Measurements from ENCODE around the gene PSMD9. TPM values are rescaled to one million over a fixed set of nuclear protein-coding genes. Genes with fewer than 3 reads are reported as not detected.

Gene PSMD9
- total and polyA plus RNA-seq, 4 donors, result 39.6 to 134 (median 62.6) TPM

DNA sequence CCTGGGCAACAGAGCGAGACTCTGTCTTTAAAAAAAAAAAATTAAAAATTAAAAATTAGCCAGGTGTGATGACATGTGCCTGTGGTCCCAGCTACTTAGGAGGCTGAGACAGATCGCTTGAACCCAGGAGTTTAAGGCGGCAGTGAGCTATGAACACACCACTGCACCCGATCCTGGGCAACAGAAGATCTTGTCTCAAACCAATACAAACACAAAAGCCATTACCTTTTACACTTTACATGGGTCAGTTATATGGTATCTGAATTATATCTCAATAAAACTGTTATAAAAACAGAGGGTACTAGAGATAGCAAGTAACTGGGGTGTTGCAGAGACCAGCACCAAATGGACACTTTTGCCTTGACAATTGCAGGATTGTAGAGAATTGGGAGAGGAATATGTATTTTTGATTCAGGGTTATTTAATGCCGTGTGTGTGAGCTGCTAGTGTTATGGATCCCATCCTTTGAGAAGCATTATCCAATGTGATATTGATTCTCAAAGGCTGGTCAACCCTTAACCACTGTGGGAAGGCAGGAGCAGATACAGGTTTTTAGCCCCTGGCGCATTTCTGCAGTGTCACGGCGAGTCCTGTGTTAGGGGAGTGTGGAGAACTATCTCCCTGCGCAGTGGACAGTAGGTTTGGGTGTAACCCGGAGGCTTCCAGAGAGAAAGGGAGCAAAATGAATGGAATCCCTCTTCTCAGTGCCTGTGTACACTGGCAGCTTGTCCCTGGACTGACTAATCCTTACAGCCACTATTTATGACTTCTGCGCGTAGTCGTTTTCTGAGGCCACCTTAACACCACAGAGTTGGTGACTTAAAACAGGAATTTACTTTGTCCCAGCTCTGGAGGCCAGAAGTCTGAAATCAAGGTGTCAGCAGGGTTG lies 4.3 kb downstream of the PSMD9 start:
- 93 to 94% methylated on average over 13 of the region's 13 CpGs for WGBS, 2 donors

DNA sequence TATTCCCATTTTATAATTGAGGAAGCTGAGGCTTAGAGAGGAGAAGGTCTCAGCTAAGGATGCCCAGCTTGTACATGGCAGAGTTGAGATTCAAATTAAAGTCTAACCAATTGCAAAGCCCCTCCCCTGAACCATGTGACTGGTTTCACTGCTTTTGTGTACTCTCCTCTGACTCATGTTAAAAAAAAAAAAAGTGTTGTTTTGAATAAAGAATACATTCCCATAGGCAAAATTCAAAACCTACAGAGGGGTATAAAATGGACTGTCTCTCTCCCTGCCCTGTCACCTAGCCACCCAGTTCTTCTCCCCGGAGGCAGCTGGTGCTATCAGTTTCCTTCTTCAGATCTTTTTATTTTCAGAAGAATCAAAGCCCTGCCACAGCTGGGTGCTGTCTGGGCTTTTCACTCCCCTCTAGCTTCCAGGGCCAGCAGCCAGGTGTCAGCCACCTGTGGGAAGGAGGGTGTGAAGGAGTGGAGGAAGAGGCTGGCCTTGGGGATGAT lies 5.4 kb downstream of the PSMD9 start:
- WGBS, 2 donors, result 65 to 71% methylated on average over 1 of the region's 1 CpG
- no peak overlapping the region for H3K4me3 ChIP-seq
- H3K9me3 ChIP-seq (ENCODE audit: control insufficient read depth in 4 of 4, insufficient read depth in 3 of 4, low read length in 3 of 4), result no peaks in the 10 kb centered on the region
- H3K9ac ChIP-seq (ENCODE audit: insufficient read depth in 1 of 2, low read length in 2 of 2), result no peak overlapping the region
- H3K36me3 ChIP-seq (ENCODE audit: control insufficient read depth in 4 of 4, insufficient read depth in 4 of 4, low read length in 4 of 4), result peaks cover 9 to 28% (median 17%) of the 10 kb centered on the region in 4 donors
- ATAC-seq (ENCODE audit: insufficient read depth, low FRiP score) (no peak), DNase-seq (peak in 2 of 3 donors; percentile 9 to 26)
- H3K27ac ChIP-seq (ENCODE audit: low read depth in 1 of 2, low read length in 1 of 2), result no peak overlapping the region
- H3K4me1 ChIP-seq (ENCODE audit: control insufficient read depth in 5 of 5, insufficient read depth in 5 of 5, low read length in 5 of 5), result peaks cover 0 to 12% (median 7%) of the 10 kb centered on the region in 5 donors
- no peaks in the 10 kb centered on the region for H3K27me3 ChIP-seq (ENCODE audit: control insufficient read depth in 3 of 3, insufficient read depth in 3 of 3, low read length in 2 of 3)
- TF ChIP-seq, protein P1, sequence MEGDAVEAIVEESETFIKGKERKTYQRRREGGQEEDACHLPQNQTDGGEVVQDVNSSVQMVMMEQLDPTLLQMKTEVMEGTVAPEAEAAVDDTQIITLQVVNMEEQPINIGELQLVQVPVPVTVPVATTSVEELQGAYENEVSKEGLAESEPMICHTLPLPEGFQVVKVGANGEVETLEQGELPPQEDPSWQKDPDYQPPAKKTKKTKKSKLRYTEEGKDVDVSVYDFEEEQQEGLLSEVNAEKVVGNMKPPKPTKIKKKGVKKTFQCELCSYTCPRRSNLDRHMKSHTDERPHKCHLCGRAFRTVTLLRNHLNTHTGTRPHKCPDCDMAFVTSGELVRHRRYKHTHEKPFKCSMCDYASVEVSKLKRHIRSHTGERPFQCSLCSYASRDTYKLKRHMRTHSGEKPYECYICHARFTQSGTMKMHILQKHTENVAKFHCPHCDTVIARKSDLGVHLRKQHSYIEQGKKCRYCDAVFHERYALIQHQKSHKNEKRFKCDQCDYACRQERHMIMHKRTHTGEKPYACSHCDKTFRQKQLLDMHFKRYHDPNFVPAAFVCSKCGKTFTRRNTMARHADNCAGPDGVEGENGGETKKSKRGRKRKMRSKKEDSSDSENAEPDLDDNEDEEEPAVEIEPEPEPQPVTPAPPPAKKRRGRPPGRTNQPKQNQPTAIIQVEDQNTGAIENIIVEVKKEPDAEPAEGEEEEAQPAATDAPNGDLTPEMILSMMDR (IDR thresholded peaks at IDR 0.05; ENCODE audit: control extremely low read depth, extremely low read depth), result no peak

More for the DNA sequence above, 4.3 kb downstream of the PSMD9 start:
- peaks cover 9 to 21% (median 14%) of the 10 kb centered on the region in 4 donors for H3K36me3 ChIP-seq (ENCODE audit: control insufficient read depth in 4 of 4, insufficient read depth in 4 of 4, low read length in 4 of 4)
- H3K27ac ChIP-seq (ENCODE audit: low read depth in 1 of 2, low read length in 1 of 2), result no peak overlapping the region
- ATAC-seq (ENCODE audit: insufficient read depth, low FRiP score), result no peak
- peaks cover 0 to 17% (median 7%) of the 10 kb centered on the region in 5 donors for H3K4me1 ChIP-seq (ENCODE audit: control insufficient read depth in 5 of 5, insufficient read depth in 5 of 5, low read length in 5 of 5)
- TF ChIP-seq, protein P1 (IDR thresholded peaks at IDR 0.05; ENCODE audit: control extremely low read depth, extremely low read depth), result no peak
- peak overlapping the region in 1 of 2 donors; percentile 18 for H3K9ac ChIP-seq (ENCODE audit: insufficient read depth in 1 of 2, low read length in 2 of 2)
- no peak for DNase-seq
- no peak overlapping the region for H3K4me3 ChIP-seq
- H3K27me3 ChIP-seq (ENCODE audit: control insufficient read depth in 3 of 3, insufficient read depth in 3 of 3, low read length in 2 of 3), result peaks cover 0 to 2% (median 0%) of the 10 kb centered on the region in 3 donors
- peaks cover 0 to 4% (median 0%) of the 10 kb centered on the region in 4 donors for H3K9me3 ChIP-seq (ENCODE audit: control insufficient read depth in 4 of 4, insufficient read depth in 3 of 4, low read length in 3 of 4)

DNA sequence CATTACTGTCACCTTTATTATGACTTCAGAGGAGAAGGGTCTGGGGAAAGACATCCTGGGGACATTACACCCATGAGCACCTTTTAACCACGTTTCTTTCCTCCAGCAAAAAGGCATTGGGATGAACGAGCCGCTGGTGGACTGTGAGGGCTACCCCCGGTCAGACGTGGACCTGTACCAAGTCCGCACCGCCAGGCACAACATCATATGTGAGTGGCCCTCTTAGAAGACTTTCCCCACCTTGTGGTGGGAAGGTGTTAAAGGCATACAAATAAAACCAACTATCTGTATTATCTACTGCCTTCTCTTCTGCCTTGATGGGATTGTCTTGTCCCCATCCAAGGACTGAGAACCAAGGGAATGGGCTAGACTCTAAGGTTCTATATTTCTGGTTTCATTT lies 6.0 kb downstream of the PSMD9 start:
- Histone ChIP-seq H3K27ac (ENCODE audit: low read depth in 1 of 2, low read length in 1 of 2) (no peak overlapping the region), H3K27me3 (ENCODE audit: control insufficient read depth in 3 of 3, insufficient read depth in 3 of 3, low read length in 2 of 3) (no peaks in the 10 kb centered on the region), H3K9ac (ENCODE audit: insufficient read depth in 1 of 2, low read length in 2 of 2) (no peak overlapping the region), H3K4me1 (ENCODE audit: control insufficient read depth in 5 of 5, insufficient read depth in 5 of 5, low read length in 5 of 5) (peaks cover 0 to 10% (median 3%) of the 10 kb centered on the region in 5 donors), H3K4me3 (no peak overlapping the region), H3K9me3 (ENCODE audit: control insufficient read depth in 4 of 4, insufficient read depth in 3 of 4, low read length in 3 of 4) (no peaks in the 10 kb centered on the region), H3K36me3 (ENCODE audit: control insufficient read depth in 4 of 4, insufficient read depth in 4 of 4, low read length in 4 of 4) (peaks cover 9 to 34% (median 19%) of the 10 kb centered on the region in 4 donors)
- peak in 2 of 3 donors; percentile 15 to 29 for DNase-seq
- WGBS, 2 donors, result 80 to 85% methylated on average over 7 of the region's 7 CpGs
- TF ChIP-seq, protein P1 (IDR thresholded peaks at IDR 0.05; ENCODE audit: control extremely low read depth, extremely low read depth), result no peak
- no peak for ATAC-seq (ENCODE audit: insufficient read depth, low FRiP score)

Measured in lung (tissue), 12 donors.